GM06990 (cell line): Measurements from ENCODE around the gene NCEH1.

Source experiments
- DNase-seq: peaks from one replicate; pipeline ENCODE4 v3.0.0-alpha.2; 2011; ENCODE audit not compliant: insufficient read length; ENCODE audit errors: extremely low read depth
- H3K27me3 ChIP-seq: replicated peaks from 2 replicates; pipeline ENCODE4 v1.6.0; 2011; ENCODE audit warnings: low read length; ENCODE audit not compliant: control insufficient read depth, insufficient read depth
- H3K36me3 ChIP-seq: 2 replicates; pipeline ENCODE4 v1.5.1; 2011; ENCODE audit warnings: low read length; ENCODE audit not compliant: control insufficient read depth, insufficient read depth
- H3K4me3 ChIP-seq: replicated peaks from 2 replicates; pipeline ENCODE4 v1.5.1; 2011; ENCODE audit warnings: low read depth, mild to moderate bottlenecking, control low read depth, low read length
- CTCF ChIP-seq: IDR thresholded peaks from 2 replicates; pipeline ENCODE4 v1.5.1; 2011; ENCODE audit warnings: low read length, control low read depth, mild to moderate bottlenecking, inconsistent platforms; ENCODE audit not compliant: insufficient read depth, poor library complexity, severe bottlenecking

Gene NCEH1

GRCh38 chr3:172586436-172586835 is 124.4 kb downstream of the NCEH1 start:
- DNase-seq, result no peak
- Histone ChIP-seq H3K4me3 (no peak overlapping the region), H3K27me3 (no peaks in the 10 kb centered on the region), H3K36me3 (no peaks in the 10 kb centered on the region)
- TF ChIP-seq CTCF, result no peak

- Histone ChIP-seq H3K36me3 (no peaks in the 10 kb centered on the region), H3K4me3 (no peak overlapping the region), H3K27me3 (no peaks in the 10 kb centered on the region)
- TF ChIP-seq CTCF, result no peak
- no peak for DNase-seq
Measured at GRCh38 chr3:172585954-172586353, 124.9 kb downstream of the NCEH1 start.

GRCh38 chr3:172582712-172583111 is 128.2 kb downstream of the NCEH1 start:
- no peaks in the 10 kb centered on the region for H3K36me3 ChIP-seq
- H3K27me3 ChIP-seq, result no peaks in the 10 kb centered on the region
- no peak for DNase-seq
- H3K4me3 ChIP-seq, result no peak overlapping the region
- TF ChIP-seq CTCF, result no peak

- TF ChIP-seq CTCF, result no peak
- Histone ChIP-seq H3K4me3 (no peak overlapping the region), H3K27me3 (no peaks in the 10 kb centered on the region), H3K36me3 (no peaks in the 10 kb centered on the region)
- peak; percentile 15 for DNase-seq
Measured at GRCh38 chr3:172581757-172582166, 129.1 kb downstream of the NCEH1 start.

- Histone ChIP-seq H3K4me3 (no peak overlapping the region), H3K36me3 (no peaks in the 10 kb centered on the region), H3K27me3 (no peaks in the 10 kb centered on the region)
- TF ChIP-seq CTCF, result no peak
- peak; percentile 25 for DNase-seq
Measured at GRCh38 chr3:172580680-172581401, 130.0 kb downstream of the NCEH1 start.
